HEK293 (cell line): Measurements from ENCODE around the gene NPM3.

Source experiments
- GFI1B ChIP-seq: fragments of 450-650 bp; formaldehyde crosslinking; IDR thresholded peaks from 2 replicates; pipeline ENCODE4 v1.5.1; 2016; ENCODE audit warnings: missing biosample characterization, missing genetic modification characterization
- REPIN1 ChIP-seq: fragments of 450-650 bp; formaldehyde crosslinking; IDR thresholded peaks from 2 replicates; pipeline ENCODE4 v1.5.1; 2017; ENCODE audit warnings: missing biosample characterization, missing genetic modification characterization, low read depth
- SP2 ChIP-seq: fragments of 450-650 bp; formaldehyde crosslinking; IDR thresholded peaks from 2 replicates; pipeline ENCODE4 v1.5.1; 2016; ENCODE audit warnings: missing biosample characterization, missing genetic modification characterization
- ZBTB1 ChIP-seq: fragments of 450-650 bp; formaldehyde crosslinking; IDR thresholded peaks from 2 replicates; pipeline ENCODE4 v1.5.1; 2016; ENCODE audit warnings: missing biosample characterization, missing genetic modification characterization
- ZBTB8A ChIP-seq: fragments of 450-650 bp; formaldehyde crosslinking; IDR thresholded peaks from 2 replicates; pipeline ENCODE4 v1.5.1; 2016; ENCODE audit warnings: missing biosample characterization, missing genetic modification characterization
- ZFP37 ChIP-seq: fragments of 450-650 bp; formaldehyde crosslinking; IDR thresholded peaks from 2 replicates; pipeline ENCODE4 v1.5.1; 2016; ENCODE audit warnings: missing biosample characterization, missing genetic modification characterization
- ZFP41 ChIP-seq: fragments of 450-650 bp; formaldehyde crosslinking; IDR thresholded peaks from 2 replicates; pipeline ENCODE4 v1.5.1; 2016; ENCODE audit warnings: missing biosample characterization, missing genetic modification characterization, borderline replicate concordance
- ZNF248 ChIP-seq: fragments of 450-650 bp; formaldehyde crosslinking; IDR thresholded peaks from 2 replicates; pipeline ENCODE4 v1.5.1; 2017; ENCODE audit warnings: missing biosample characterization, missing genetic modification characterization
- ZNF302 ChIP-seq: fragments of 450-650 bp; formaldehyde crosslinking; IDR thresholded peaks from 2 replicates; pipeline ENCODE4 v1.5.1; 2016; ENCODE audit warnings: missing biosample characterization, missing genetic modification characterization, low read depth
- ZNF473 ChIP-seq: fragments of 450-650 bp; formaldehyde crosslinking; IDR thresholded peaks from 2 replicates; pipeline ENCODE4 v1.5.1; 2017; ENCODE audit warnings: missing biosample characterization, missing genetic modification characterization
- ZNF626 ChIP-seq: fragments of 450-650 bp; sonication (Bioruptor Pico); formaldehyde crosslinking; IDR thresholded peaks from 2 replicates; pipeline ENCODE4 v1.5.1; 2018; ENCODE audit warnings: missing biosample characterization, missing genetic modification characterization, inconsistent platforms
- ZNF660 ChIP-seq: fragments of 450-650 bp; IDR thresholded peaks from 2 replicates; pipeline ENCODE4 v1.5.1; 2018; ENCODE audit warnings: missing biosample characterization, mild to moderate bottlenecking, missing genetic modification characterization
- ZSCAN30 ChIP-seq: fragments of 450-650 bp; IDR thresholded peaks from 2 replicates; pipeline ENCODE4 v1.5.1; 2018; ENCODE audit warnings: missing biosample characterization, mild to moderate bottlenecking, missing genetic modification characterization, moderate library complexity
- TF ChIP-seq, protein P1 (sequence below): fragments of 450-650 bp; formaldehyde crosslinking; IDR thresholded peaks from 2 replicates; pipeline ENCODE4 v1.5.1; 2016; ENCODE audit warnings: missing biosample characterization, missing genetic modification characterization

DNA sequence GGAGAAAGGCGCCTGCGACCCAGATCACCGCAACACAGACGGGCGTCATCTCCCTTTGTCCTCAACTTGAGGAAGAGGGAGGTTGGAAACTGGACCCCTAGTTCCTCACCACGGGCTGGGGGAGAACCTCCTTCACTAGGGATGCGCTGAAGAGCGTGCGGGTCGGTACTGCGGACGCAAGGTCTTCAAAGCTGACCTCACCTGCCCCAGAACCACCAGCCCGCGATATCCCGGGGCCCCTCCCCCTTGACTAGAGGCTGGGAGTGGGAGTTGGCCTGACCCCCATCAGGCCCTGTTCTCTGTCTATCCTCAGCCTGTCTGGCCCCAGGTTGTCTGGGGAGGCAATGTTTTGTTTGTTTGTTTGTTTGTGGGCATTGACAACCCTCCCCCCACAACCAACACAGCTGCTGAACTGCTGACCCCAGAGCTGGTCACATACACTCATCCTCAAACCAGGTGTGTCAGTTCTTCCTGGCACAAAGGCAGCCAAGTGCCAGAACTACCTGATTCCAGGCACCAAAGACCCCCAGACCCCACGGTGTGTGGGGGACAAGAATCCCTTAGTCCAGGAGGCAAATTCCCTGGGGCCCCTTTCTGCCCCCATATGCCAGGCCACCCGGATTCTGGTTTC lies 2.9 kb downstream of the NPM3 start:
- TF ChIP-seq, protein P1, sequence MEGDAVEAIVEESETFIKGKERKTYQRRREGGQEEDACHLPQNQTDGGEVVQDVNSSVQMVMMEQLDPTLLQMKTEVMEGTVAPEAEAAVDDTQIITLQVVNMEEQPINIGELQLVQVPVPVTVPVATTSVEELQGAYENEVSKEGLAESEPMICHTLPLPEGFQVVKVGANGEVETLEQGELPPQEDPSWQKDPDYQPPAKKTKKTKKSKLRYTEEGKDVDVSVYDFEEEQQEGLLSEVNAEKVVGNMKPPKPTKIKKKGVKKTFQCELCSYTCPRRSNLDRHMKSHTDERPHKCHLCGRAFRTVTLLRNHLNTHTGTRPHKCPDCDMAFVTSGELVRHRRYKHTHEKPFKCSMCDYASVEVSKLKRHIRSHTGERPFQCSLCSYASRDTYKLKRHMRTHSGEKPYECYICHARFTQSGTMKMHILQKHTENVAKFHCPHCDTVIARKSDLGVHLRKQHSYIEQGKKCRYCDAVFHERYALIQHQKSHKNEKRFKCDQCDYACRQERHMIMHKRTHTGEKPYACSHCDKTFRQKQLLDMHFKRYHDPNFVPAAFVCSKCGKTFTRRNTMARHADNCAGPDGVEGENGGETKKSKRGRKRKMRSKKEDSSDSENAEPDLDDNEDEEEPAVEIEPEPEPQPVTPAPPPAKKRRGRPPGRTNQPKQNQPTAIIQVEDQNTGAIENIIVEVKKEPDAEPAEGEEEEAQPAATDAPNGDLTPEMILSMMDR (tag by site-specific recombination) = no peak
- TF ChIP-seq ZBTB8A (tag by site-specific recombination) (peak; percentile 65), ZFP37 (tag by site-specific recombination) (no peak), GFI1B (tag by site-specific recombination) (no peak), ZNF248 (tag by site-specific recombination) (no peak), ZBTB1 (no peak), ZNF660 (no peak), ZNF626 (tag by site-specific recombination) (no peak), ZFP41 (tag by site-specific recombination) (no peak), REPIN1 (tag by site-specific recombination) (no peak), SP2 (tag by site-specific recombination) (no peak), ZNF302 (tag by site-specific recombination) (no peak), ZNF473 (tag by site-specific recombination) (no peak), ZSCAN30 (tag by site-specific recombination) (no peak)
